CD4-positive, alpha-beta T cell treated with Interleukin-15 for 4 hours (primary cell): ENCODE data around the gene SPTY2D1.

Experiments
- DNase-seq: peaks from one replicate; pipeline ENCODE4 v3.0.0-alpha.2; 2020; ENCODE audit warnings: low spot score

The SPTY2D1 gene

DNA sequence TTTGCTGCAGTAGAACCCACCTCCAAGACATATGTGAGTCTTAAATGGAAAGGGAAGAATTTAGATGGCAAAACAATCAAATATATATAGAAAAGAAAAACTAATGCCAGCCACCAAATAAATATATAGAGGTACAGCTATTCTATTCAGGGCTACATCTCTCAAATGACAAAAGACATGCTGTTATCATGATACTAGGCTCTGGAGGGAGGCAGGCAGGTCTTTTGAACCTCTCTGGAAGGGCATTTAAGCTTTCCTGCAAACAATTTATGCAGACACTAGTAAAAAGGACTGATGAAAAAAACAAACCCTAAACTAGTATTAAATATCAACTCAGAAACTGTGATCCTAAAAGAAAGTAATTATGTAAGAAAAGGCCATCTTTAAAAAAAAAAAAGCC is 70.0 kb downstream of the SPTY2D1 start:
- no peak for DNase-seq

DNA sequence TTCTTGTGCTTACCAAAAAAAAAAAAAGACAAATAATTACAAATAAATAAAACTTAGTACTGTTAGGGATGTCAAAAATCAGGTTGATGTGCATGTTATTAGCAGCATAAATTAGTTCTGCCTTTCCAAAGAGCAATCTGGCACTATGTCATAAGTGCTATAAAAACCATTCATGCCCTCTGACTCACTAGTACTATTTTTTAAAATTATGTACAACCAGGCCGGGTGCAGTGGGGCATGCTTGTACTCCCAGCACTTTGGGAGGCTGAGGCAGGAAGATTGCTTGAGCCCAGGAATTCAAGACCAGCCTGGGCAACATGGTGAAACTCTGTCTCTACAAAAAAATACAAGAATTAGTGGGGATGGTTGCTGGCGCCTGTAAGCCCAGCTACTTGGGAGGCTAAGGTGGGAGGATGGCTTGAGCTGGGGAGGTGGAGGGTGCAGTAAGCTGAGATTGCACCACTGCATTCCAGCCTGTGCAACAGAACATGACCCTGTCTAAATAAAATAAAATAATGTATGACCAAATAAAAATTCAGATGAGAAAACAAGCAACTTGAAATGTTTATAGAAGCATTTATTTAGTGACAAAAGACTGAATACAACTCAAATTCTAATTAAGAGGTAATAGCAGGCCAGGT is 70.9 kb downstream of the SPTY2D1 start:
- no peak for DNase-seq
